NB4 (cell line): ENCODE results near the gene UHRF1.

Experiments used
- MYC ChIP-seq: IDR thresholded peaks from 2 replicates; pipeline ENCODE4 v1.6.1; 2011; ENCODE audit warnings: low read depth, low read length
- POLR2A ChIP-seq: IDR thresholded peaks from 2 replicates; pipeline ENCODE4 v1.6.1; 2011; ENCODE audit warnings: mild to moderate bottlenecking; ENCODE audit not compliant: insufficient read length; ENCODE audit errors: extremely low read depth
- TF ChIP-seq, protein P1 (sequence below): IDR thresholded peaks from one replicate; pipeline ENCODE4 v1.5.1; 2012; ENCODE audit warnings: low read depth, low read length
- TF ChIP-seq, protein P2 (sequence below): IDR thresholded peaks from 2 replicates; pipeline ENCODE4 v1.6.1; 2011; ENCODE audit warnings: low read depth, low read length

DNA sequence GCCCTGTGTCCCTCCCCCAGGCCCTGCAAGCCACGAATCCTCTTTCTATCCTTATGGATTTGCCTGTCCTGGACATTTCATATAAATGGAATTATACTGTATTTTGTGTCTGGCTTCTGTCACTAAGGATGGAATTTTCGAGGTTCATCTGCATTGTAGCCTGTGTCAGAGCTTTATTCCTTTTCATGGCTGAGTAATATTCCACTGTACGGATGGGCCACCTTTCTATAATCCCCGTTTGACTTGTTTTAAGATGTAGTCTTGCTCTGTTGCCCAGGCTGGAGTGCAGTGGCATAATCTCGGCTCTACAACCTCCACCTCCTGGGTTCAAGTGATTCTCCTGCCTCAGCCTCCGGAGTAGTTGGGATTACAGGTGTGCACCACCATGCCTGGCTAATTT is 55.8 kb downstream of the UHRF1 start:
- TF ChIP-seq, protein P1, sequence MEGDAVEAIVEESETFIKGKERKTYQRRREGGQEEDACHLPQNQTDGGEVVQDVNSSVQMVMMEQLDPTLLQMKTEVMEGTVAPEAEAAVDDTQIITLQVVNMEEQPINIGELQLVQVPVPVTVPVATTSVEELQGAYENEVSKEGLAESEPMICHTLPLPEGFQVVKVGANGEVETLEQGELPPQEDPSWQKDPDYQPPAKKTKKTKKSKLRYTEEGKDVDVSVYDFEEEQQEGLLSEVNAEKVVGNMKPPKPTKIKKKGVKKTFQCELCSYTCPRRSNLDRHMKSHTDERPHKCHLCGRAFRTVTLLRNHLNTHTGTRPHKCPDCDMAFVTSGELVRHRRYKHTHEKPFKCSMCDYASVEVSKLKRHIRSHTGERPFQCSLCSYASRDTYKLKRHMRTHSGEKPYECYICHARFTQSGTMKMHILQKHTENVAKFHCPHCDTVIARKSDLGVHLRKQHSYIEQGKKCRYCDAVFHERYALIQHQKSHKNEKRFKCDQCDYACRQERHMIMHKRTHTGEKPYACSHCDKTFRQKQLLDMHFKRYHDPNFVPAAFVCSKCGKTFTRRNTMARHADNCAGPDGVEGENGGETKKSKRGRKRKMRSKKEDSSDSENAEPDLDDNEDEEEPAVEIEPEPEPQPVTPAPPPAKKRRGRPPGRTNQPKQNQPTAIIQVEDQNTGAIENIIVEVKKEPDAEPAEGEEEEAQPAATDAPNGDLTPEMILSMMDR: no peak
- TF ChIP-seq POLR2A (no peak), MYC (no peak)
- TF ChIP-seq, protein P2, sequence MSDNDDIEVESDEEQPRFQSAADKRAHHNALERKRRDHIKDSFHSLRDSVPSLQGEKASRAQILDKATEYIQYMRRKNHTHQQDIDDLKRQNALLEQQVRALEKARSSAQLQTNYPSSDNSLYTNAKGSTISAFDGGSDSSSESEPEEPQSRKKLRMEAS: no peak
